Liver (tissue), 3 donors: ENCODE measurements around the gene NRG4.

ENCODE experiments used
- CTCF ChIP-seq: fragments of 150-350 bp; IDR thresholded peaks from 2 replicates; pipeline ENCODE4 v1.5.1; 2017; ENCODE audit warnings: improper control_type of control experiment, low read depth, low read length; ENCODE audit not compliant: missing input control
- EGR1 ChIP-seq, 2 donors: IDR thresholded peaks; 2 replicates each; pipeline ENCODE4 v1.6.1; 2016 to 2018; ENCODE audit warnings: antibody characterized with exemption in 2 of 2, low read depth in 2 of 2
- FOXA1 ChIP-seq: IDR thresholded peaks from 2 replicates; pipeline ENCODE4 v1.6.1; 2016; ENCODE audit warnings: antibody characterized with exemption
- GABPA ChIP-seq, 2 donors: IDR thresholded peaks in 1 of 2; conservative IDR thresholded peaks in 1 of 2; 2 replicates each; pipeline ENCODE4 v1.6.1; 2016; ENCODE audit warnings: antibody characterized with exemption in 2 of 2, mild to moderate bottlenecking in 1 of 2, moderate library complexity in 1 of 2
- MAX ChIP-seq: IDR thresholded peaks from 2 replicates; pipeline ENCODE4 v1.6.1; 2016; ENCODE audit warnings: antibody characterized with exemption
- REST ChIP-seq: IDR thresholded peaks from 2 replicates; pipeline ENCODE4 v1.6.1; 2016; ENCODE audit warnings: antibody characterized with exemption, mild to moderate bottlenecking
- RXRA ChIP-seq, 2 donors: IDR thresholded peaks; 2 replicates each; pipeline ENCODE4 v1.6.1; 2017 to 2018; ENCODE audit warnings: antibody characterized with exemption in 2 of 2, mild to moderate bottlenecking in 1 of 2
- SP1 ChIP-seq: IDR thresholded peaks from 2 replicates; pipeline ENCODE4 v1.6.1; 2018; ENCODE audit warnings: antibody characterized with exemption, mild to moderate bottlenecking
- TAF1 ChIP-seq: conservative IDR thresholded peaks from 2 replicates; pipeline ENCODE4 v1.6.1; 2016; ENCODE audit warnings: antibody characterized with exemption, mild to moderate bottlenecking
- YY1 ChIP-seq: IDR thresholded peaks from 2 replicates; pipeline ENCODE4 v1.6.1; 2016; ENCODE audit warnings: antibody characterized with exemption, mild to moderate bottlenecking
- ZBTB33 ChIP-seq: IDR thresholded peaks from 2 replicates; pipeline ENCODE4 v1.6.1; 2016; ENCODE audit warnings: antibody characterized with exemption
- donor health status: healthy.
- donor health status: healthy.

- no peak for TF ChIP-seq SP1
- TF ChIP-seq FOXA1, result no peak
- no peak for TF ChIP-seq EGR1 (IDR thresholded peaks at IDR 0.05; ENCODE audit: low read depth in 2 of 2)
- no peak for TF ChIP-seq CTCF
- no peak for TF ChIP-seq RXRA (IDR thresholded peaks at IDR 0.05)
- TF ChIP-seq ZBTB33, result no peak
- no peak for TF ChIP-seq REST
- TF ChIP-seq YY1, result no peak
- no peak for TF ChIP-seq TAF1
- TF ChIP-seq GABPA (IDR thresholded peaks at IDR 0.05 in 1 of 2, conservative IDR thresholded peaks at IDR 0.05 in 1 of 2), result no peak
- no peak for TF ChIP-seq MAX
Observed at GRCh38 chr15:76056931-76057330, 44.7 kb upstream of the NRG4 start.
